ENCODE data around the gene IP6K3.

Gene IP6K3

DNA sequence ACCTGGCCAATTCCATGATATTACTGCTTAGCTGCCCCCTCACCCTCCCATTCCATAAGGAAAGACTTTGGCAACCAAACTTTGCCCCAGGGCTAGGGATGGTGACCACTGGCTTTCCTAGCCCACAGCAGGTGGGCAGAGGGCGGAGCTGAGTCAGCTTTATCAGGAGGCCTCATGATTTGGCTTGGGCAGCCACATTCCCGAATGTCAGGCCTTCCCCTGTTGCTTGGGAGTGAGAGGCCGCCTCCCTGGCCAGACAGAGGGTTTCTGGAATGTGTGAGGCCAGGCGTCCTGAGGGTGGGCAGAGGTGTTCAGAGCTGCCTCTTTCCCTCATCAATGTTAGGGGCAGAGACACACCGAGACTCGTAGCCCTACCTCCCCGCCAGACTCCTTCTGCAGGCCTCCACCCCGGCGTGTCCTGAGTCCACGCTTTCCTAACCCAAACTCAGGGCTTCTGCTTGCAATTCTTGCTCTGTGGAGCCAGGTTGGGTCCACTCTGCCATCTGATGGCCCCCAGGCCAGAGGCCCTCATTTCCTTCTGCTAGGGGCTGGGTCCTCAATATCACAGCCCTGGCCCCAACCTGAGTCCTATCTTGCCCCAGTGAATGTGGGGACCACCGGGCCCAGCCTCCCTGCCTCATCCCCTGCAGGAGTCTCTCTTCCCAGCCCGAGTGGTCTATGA is 54.5 kb downstream of the IP6K3 start:
- no peak overlapping the region for H3K9ac ChIP-seq (ENCODE audit: low read length)

DNA sequence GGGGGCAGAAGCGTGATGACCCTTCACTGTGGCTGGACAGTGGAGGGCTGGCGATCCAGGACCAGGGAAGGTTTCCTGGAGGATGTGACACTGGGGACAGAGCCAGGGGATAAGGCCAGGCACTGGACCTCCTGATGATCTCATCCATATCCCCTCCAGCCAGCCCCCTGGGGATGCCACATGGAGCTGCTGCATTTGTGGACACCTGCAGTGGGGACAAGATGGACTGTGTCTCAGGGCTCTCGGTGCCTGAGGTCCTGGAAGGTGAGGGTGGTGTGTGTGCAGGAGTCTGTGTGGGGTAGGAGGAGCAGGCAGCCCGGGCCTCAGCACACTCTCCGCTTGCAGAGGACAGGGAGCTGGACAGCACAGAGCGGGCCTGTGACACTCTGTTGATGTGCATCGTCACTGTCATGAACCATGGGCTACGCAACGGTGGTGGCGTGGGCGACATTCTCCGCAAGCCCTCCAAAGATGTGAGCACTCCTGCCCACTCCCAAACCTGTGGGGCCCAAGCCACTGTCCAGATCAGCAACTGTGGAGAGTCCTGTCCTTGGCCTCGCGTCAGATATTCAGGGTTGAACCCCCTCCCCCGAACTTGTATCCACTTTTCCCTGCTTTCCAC is 55.1 kb downstream of the IP6K3 start:
- H3K27me3 ChIP-seq (ENCODE audit: low read depth, low read length): no peaks in the 10 kb centered on the region
- H4K20me1 ChIP-seq (ENCODE audit: insufficient read depth, low read length): no peaks in the 10 kb centered on the region
- H3K4me3 ChIP-seq (ENCODE audit: low read length): no peak overlapping the region
- no peak overlapping the region for H2AFZ ChIP-seq (ENCODE audit: low read depth, low read length)
- H3K27ac ChIP-seq (ENCODE audit: low read length): no peak overlapping the region
- no peak overlapping the region for H3K4me2 ChIP-seq (ENCODE audit: low read length)
- peaks cover 9% of the 10 kb centered on the region for H3K36me3 ChIP-seq (replicated peaks; ENCODE audit: low read depth, low read length)
- no peaks in the 10 kb centered on the region for H3K9me3 ChIP-seq (ENCODE audit: insufficient read depth, low read length)
- H3K9ac ChIP-seq (ENCODE audit: low read length): no peak overlapping the region
- no peak for TF ChIP-seq CTCF (IDR thresholded peaks at IDR 0.05; ENCODE audit: low read depth, low read length)
- no peak for TF ChIP-seq EZH2phosphoT487 (IDR thresholded peaks at IDR 0.05; ENCODE audit: low read depth)
- H3K4me1 ChIP-seq (ENCODE audit: low read length): no peaks in the 10 kb centered on the region
- H3K79me2 ChIP-seq (ENCODE audit: low read length): no peaks in the 10 kb centered on the region

More for the DNA sequence above, 54.5 kb downstream of the IP6K3 start:
- H3K4me1 ChIP-seq (ENCODE audit: low read length): no peaks in the 10 kb centered on the region
- no peak overlapping the region for H3K27ac ChIP-seq (ENCODE audit: low read length)
- no peak for TF ChIP-seq EZH2phosphoT487 (IDR thresholded peaks at IDR 0.05; ENCODE audit: low read depth)
- no peak for TF ChIP-seq CTCF (IDR thresholded peaks at IDR 0.05; ENCODE audit: low read depth, low read length)
- no peak overlapping the region for H2AFZ ChIP-seq (ENCODE audit: low read depth, low read length)
- no peak overlapping the region for H3K4me3 ChIP-seq (ENCODE audit: low read length)
- peaks cover 9% of the 10 kb centered on the region for H3K36me3 ChIP-seq (replicated peaks; ENCODE audit: low read depth, low read length)
- H3K27me3 ChIP-seq (ENCODE audit: low read depth, low read length): no peaks in the 10 kb centered on the region
- H4K20me1 ChIP-seq (ENCODE audit: insufficient read depth, low read length): no peaks in the 10 kb centered on the region
- H3K4me2 ChIP-seq (ENCODE audit: low read length): no peak overlapping the region
- H3K79me2 ChIP-seq (ENCODE audit: low read length): no peaks in the 10 kb centered on the region
- no peaks in the 10 kb centered on the region for H3K9me3 ChIP-seq (ENCODE audit: insufficient read depth, low read length)

DNA sequence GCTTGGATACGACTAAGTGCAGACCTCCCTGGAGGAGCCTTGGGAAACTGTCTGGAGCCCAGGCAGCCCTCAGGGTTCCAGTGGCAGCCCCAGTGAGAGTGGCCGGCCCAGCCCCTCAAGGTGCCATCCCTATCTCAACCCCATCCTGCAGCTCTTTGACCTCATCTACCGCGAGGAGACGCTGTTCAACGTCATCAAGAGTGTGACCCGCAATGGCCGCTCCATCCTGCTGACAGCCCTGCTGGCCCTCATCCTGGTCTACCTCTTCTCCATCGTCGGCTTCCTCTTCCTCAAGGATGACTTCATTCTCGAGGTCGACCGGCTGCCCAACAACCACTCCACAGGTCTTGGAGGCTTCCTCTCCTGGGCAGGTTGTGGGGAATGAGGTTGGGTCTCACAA is 55.9 kb downstream of the IP6K3 start:
- Histone ChIP-seq H3K4me1 (ENCODE audit: low read length) (no peaks in the 10 kb centered on the region), H3K36me3 (replicated peaks; ENCODE audit: low read depth, low read length) (peaks cover 3% of the 10 kb centered on the region)

More for the DNA sequence above, 55.9 kb downstream of the IP6K3 start:
- no peaks in the 10 kb centered on the region for H3K27me3 ChIP-seq (ENCODE audit: low read depth, low read length)
- no peaks in the 10 kb centered on the region for H3K79me2 ChIP-seq (ENCODE audit: low read length)
- no peak overlapping the region for H3K4me3 ChIP-seq (ENCODE audit: low read length)
- no peak overlapping the region for H3K9ac ChIP-seq (ENCODE audit: low read length)
- H3K27ac ChIP-seq (ENCODE audit: low read length): no peak overlapping the region
- TF ChIP-seq EZH2phosphoT487 (IDR thresholded peaks at IDR 0.05; ENCODE audit: low read depth) (no peak), CTCF (IDR thresholded peaks at IDR 0.05; ENCODE audit: low read depth, low read length) (no peak)
- no peaks in the 10 kb centered on the region for H3K9me3 ChIP-seq (ENCODE audit: insufficient read depth, low read length)
- no peak overlapping the region for H3K4me2 ChIP-seq (ENCODE audit: low read length)
- no peaks in the 10 kb centered on the region for H4K20me1 ChIP-seq (ENCODE audit: insufficient read depth, low read length)
- H2AFZ ChIP-seq (ENCODE audit: low read depth, low read length): no peak overlapping the region

Measured in OCI-LY3 (cell line).